CD4-positive, alpha-beta T cell (primary cell): ENCODE measurements around the gene CIDEA. TPM values are rescaled to one million over a fixed set of nuclear protein-coding genes. Genes with fewer than 3 reads are reported as not detected.

Experiments used
- ATAC-seq: fragments of 200-7000 bp; cut with Tn5 transposase; one replicate; pipeline ENCODE4 v1.10.0; 2022; ENCODE audit warnings: mild to moderate bottlenecking; ENCODE audit not compliant: poor library complexity
- CTCF ChIA-PET: fragments of 350-600 bp; sonication (Branson Sonifier 250); formaldehyde crosslinking; loops from one replicate; lab custom pipeline; 2021; ENCODE audit warnings: antibody characterized with exemption, inconsistent platforms; lab: Charles Lee
- POLR2A ChIA-PET: fragments of 350-600 bp; sonication (Branson Sonifier 250); formaldehyde crosslinking; loops from one replicate; lab custom pipeline; 2021; ENCODE audit warnings: antibody characterized with exemption, inconsistent platforms; lab: Charles Lee
- DNase-seq, 14 experiments: peaks; one replicate each; pipeline ENCODE4 v3.0.0-alpha.2; 2013 to 2020; ENCODE audit warnings: mixed read lengths in 2 of 14
- H3K27ac ChIP-seq, 2 donors: one replicate each; pipeline versions ENCODE4 v1.5.1 to v1.7.0; 2013; ENCODE audit warnings: low read length in 2 of 2, low read depth in 1 of 2, mild to moderate bottlenecking in 1 of 2
- H3K27me3 ChIP-seq, 2 experiments: 1 replicate in 1 of 2; 2 replicates in 1 of 2; pipeline versions ENCODE4 v1.6.1 to v1.7.0; 2013; ENCODE audit warnings: low read length in 2 of 2, control low read depth in 1 of 2, mild to moderate bottlenecking in 1 of 2, moderate library complexity in 1 of 2; ENCODE audit not compliant: insufficient read depth in 2 of 2, control insufficient read depth in 1 of 2
- H3K36me3 ChIP-seq: one replicate; pipeline ENCODE4 v1.6.1; 2013; ENCODE audit warnings: low read length, control low read depth; ENCODE audit not compliant: insufficient read depth
- H3K4me1 ChIP-seq: one replicate; pipeline ENCODE4 v1.6.1; 2013; ENCODE audit warnings: low read length, control low read depth; ENCODE audit not compliant: insufficient read depth
- H3K4me3 ChIP-seq: one replicate; pipeline ENCODE4 v1.5.1; 2013; ENCODE audit warnings: mild to moderate bottlenecking, low read length, moderate library complexity
- H3K9me3 ChIP-seq, 2 experiments: 1 replicate in 1 of 2; 2 replicates in 1 of 2; pipeline versions ENCODE4 v1.6.1 to v1.7.0; 2013; ENCODE audit warnings: low read length in 2 of 2, mild to moderate bottlenecking in 2 of 2, control low read depth in 1 of 2, moderate library complexity in 1 of 2; ENCODE audit not compliant: control insufficient read depth in 1 of 2, insufficient read depth in 1 of 2
- H3K27ac Mint-ChIP-seq: one replicate; pipeline ENCODE4 v1.8.0; 2020; ENCODE audit warnings: mixed read lengths
- H3K27me3 Mint-ChIP-seq: one replicate; pipeline ENCODE4 v1.8.0; 2021; ENCODE audit warnings: mixed read lengths
- H3K36me3 Mint-ChIP-seq: one replicate; pipeline ENCODE4 v1.8.0; 2021; ENCODE audit warnings: low read depth, mixed read lengths
- H3K4me1 Mint-ChIP-seq: one replicate; pipeline ENCODE4 v1.8.0; 2021; ENCODE audit warnings: low read depth, mixed read lengths
- H3K4me3 Mint-ChIP-seq: one replicate; pipeline ENCODE4 v1.8.0; 2020; ENCODE audit warnings: mild to moderate bottlenecking, mixed read lengths
- H3K9me3 Mint-ChIP-seq: one replicate; pipeline ENCODE4 v1.8.0; 2020; ENCODE audit warnings: mixed read lengths
- CTCF ChIP-seq: fragments of 200-600 bp; IDR thresholded peaks from one replicate; pipeline ENCODE4 v1.8.0; 2022; ENCODE audit warnings: antibody characterized with exemption, mild to moderate bottlenecking
- intact Hi-C, 2 experiments: fragments of 100-400 bp; cut with DNase I in 1 of 2; cut with micrococcal nuclease in 1 of 2; formaldehyde crosslinking; loops; one replicate each; pipeline versions ENCODE4 v1.15.1 to v1.9.0; 2023 to 2025; cut with DNase I, micrococcal nuclease
- total RNA-seq, 174 experiments: library from RNA in 2 of 174; stranded (reverse) in 2 of 174; gene quantifications; one replicate each; pipeline ENCODE4 v1.2.3 and lab custom pipeline; 2021 to 2026

Gene CIDEA
- total RNA-seq, 2 experiments from 2014 or later, result not detected

- Mint-ChIP-seq H3K27ac (no peak overlapping the region), H3K27me3 (peaks cover 46% of the 10 kb centered on the region), H3K9me3 (no peaks in the 10 kb centered on the region), H3K4me1 (peaks cover 11% of the 10 kb centered on the region), H3K36me3 (no peaks in the 10 kb centered on the region), H3K4me3 (no peak overlapping the region)
- Histone ChIP-seq H3K9me3 (peaks cover 0 to 10% of the 10 kb centered on the region in 2 experiments), H3K27ac (no peak overlapping the region), H3K4me3 (no peak overlapping the region), H3K4me1 (peaks cover 12% of the 10 kb centered on the region), H3K36me3 (no peaks in the 10 kb centered on the region), H3K27me3 (peaks cover 23 to 34% of the 10 kb centered on the region in 2 experiments)
- ATAC-seq (no peak), DNase-seq (no peak)
- TF ChIP-seq CTCF, result no peak
- ChIA-PET CTCF (no interaction called here), POLR2A (no interaction called here)
- intact Hi-C loops, result no loop called here
These were observed 51.0 kb downstream of the CIDEA start for GRCh38 chr18:12305211-12305610.

DNA sequence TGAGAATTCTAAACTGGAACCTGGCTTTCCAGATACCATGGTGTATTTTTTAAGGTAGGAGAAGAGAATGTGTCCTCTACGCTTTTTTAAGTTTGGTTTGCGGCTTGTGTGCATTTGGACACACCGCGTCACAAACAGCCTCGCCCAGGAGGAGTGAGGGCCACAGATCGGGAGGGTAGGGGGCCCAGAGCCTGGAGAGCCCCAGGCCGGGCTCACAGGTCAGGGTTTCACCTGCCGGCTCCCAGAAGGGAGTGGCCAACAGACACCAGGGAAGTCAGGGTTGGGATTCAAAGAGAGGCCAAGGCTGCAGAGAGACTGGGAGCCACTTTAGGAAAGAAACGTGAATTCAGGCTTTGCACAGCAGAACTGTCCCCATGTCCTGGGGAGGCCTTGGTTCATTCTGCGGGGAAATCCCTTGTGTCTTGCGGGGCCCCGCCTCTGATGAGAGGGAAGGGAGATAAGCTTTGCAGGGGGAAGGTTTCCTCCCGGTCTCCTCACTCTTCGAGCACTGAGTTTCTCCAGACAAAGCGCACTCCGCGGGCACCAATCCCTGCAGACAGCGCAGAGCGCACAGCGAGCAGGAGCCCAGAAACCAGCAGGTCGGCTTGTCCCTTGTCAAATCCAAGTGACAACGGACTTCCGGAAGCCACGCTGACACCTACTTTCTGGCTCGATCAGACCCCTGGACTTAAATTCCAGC is 51.9 kb downstream of the CIDEA start:
- no peaks in the 10 kb centered on the region for H3K36me3 Mint-ChIP-seq
- H3K4me1 ChIP-seq, result peaks cover 12% of the 10 kb centered on the region
- POLR2A ChIA-PET, result no interaction called here
- no peaks in the 10 kb centered on the region for H3K36me3 ChIP-seq
- no peaks in the 10 kb centered on the region for H3K9me3 Mint-ChIP-seq
- intact Hi-C loops, result no loop called here
- no peak overlapping the region for H3K4me3 Mint-ChIP-seq
- ATAC-seq (no peak), DNase-seq (no peak)
- H3K4me1 Mint-ChIP-seq, result peaks cover 11% of the 10 kb centered on the region
- no peak for TF ChIP-seq CTCF
- H3K4me3 ChIP-seq, result no peak overlapping the region
- H3K9me3 ChIP-seq, result peaks cover 5 to 19% of the 10 kb centered on the region in 2 experiments
- H3K27me3 ChIP-seq, result peaks cover 28 to 34% of the 10 kb centered on the region in 2 experiments
- H3K27ac Mint-ChIP-seq, result no peak overlapping the region
- H3K27me3 Mint-ChIP-seq, result peaks cover 53% of the 10 kb centered on the region
- no peak overlapping the region for H3K27ac ChIP-seq
- CTCF ChIA-PET, result no interaction called here

- Mint-ChIP-seq H3K4me1 (peaks cover 11% of the 10 kb centered on the region), H3K27ac (no peak overlapping the region), H3K27me3 (peaks cover 61% of the 10 kb centered on the region), H3K4me3 (peak overlapping the region; percentile 69), H3K36me3 (peaks cover 3% of the 10 kb centered on the region), H3K9me3 (peaks cover 3% of the 10 kb centered on the region)
- no peaks in the 10 kb centered on the region for H3K36me3 ChIP-seq
- peak overlapping the region; percentile 7 for H3K4me3 ChIP-seq
- no peak for TF ChIP-seq CTCF
- ChIA-PET CTCF (no interaction called here), POLR2A (no interaction called here)
- peak in 1 of 14 experiments; percentile 12 for DNase-seq
- H3K9me3 ChIP-seq, result peaks cover 5 to 22% of the 10 kb centered on the region in 2 experiments
- H3K27ac ChIP-seq, result no peak overlapping the region
- H3K27me3 ChIP-seq, result peaks cover 28 to 37% of the 10 kb centered on the region in 2 experiments
- peaks cover 12% of the 10 kb centered on the region for H3K4me1 ChIP-seq
- intact Hi-C loops, result no loop called here
- ATAC-seq, result no peak
These were observed 52.9 kb downstream of the CIDEA start for GRCh38 chr18:12306752-12307700.
